Smooth muscle cell (in vitro differentiated cells): ENCODE results near the gene IMMP2L. TPM values are rescaled to one million over a fixed set of nuclear protein-coding genes. Genes with fewer than 3 reads are reported as not detected.

Source experiments
- DNase-seq: peaks from one replicate; lab custom pipeline; 2025; ENCODE audit not compliant: unreplicated experiment; lab: John Stamatoyannopoulos, UW
- H2AFZ ChIP-seq: fragments of 200-600 bp; sonication (generic); 2 replicates; pipeline ENCODE4 v1.6.0; 2016; ENCODE audit warnings: antibody characterized with exemption, low read depth, mild to moderate bottlenecking
- H3F3A ChIP-seq: fragments of 200-600 bp; sonication (generic); 2 replicates; pipeline ENCODE4 v1.6.0; 2017; ENCODE audit warnings: antibody characterized with exemption, low read depth
- H3K27ac ChIP-seq: fragments of 200-600 bp; sonication (generic); 2 replicates; pipeline ENCODE4 v1.5.1; 2016; ENCODE audit warnings: low read depth, mild to moderate bottlenecking
- H3K27me3 ChIP-seq: fragments of 200-600 bp; sonication (generic); 2 replicates; pipeline ENCODE4 v1.6.1; 2016; ENCODE audit warnings: low read depth, mild to moderate bottlenecking
- H3K36me3 ChIP-seq: fragments of 200-600 bp; sonication (generic); 2 replicates; pipeline ENCODE4 v1.5.1; 2016; ENCODE audit warnings: low read depth
- H3K4me1 ChIP-seq: fragments of 200-600 bp; sonication (generic); 2 replicates; pipeline ENCODE4 v1.5.1; 2016; ENCODE audit warnings: low read depth
- H3K4me2 ChIP-seq: fragments of 200-600 bp; sonication (generic); 2 replicates; pipeline ENCODE4 v1.6.0; 2016; ENCODE audit warnings: mild to moderate bottlenecking
- H3K4me3 ChIP-seq: fragments of 200-600 bp; sonication (generic); 2 replicates; pipeline ENCODE4 v1.5.1; 2016; ENCODE audit warnings: mild to moderate bottlenecking
- H3K79me2 ChIP-seq: fragments of 200-600 bp; sonication (generic); 2 replicates; pipeline ENCODE4 v1.6.0; 2016; ENCODE audit warnings: low read depth, mild to moderate bottlenecking
- H3K9ac ChIP-seq: fragments of 200-600 bp; sonication (generic); 2 replicates; pipeline ENCODE4 v1.6.0; 2016; ENCODE audit warnings: low read depth
- H3K9me3 ChIP-seq: fragments of 200-600 bp; sonication (generic); replicated peaks from 2 replicates; pipeline ENCODE4 v1.5.1; 2016; ENCODE audit warnings: low read depth
- H4K20me1 ChIP-seq: fragments of 200-600 bp; sonication (generic); 2 replicates; pipeline ENCODE4 v1.6.0; 2016; ENCODE audit warnings: low read depth
- CTCF ChIP-seq: fragments of 200-600 bp; sonication (generic); IDR thresholded peaks from 2 replicates; pipeline ENCODE4 v1.5.1; 2017; ENCODE audit warnings: borderline replicate concordance, mild to moderate bottlenecking, antibody characterized with exemption; ENCODE audit not compliant: insufficient read depth, poor library complexity, severe bottlenecking
- WGBS: methylation state at CpG from one replicate; pipeline ENCODE4 v1.1.7; 2016; ENCODE audit warnings: low lambda C conversion rate; 5-methylcytosine and 5-hydroxymethylcytosine counted together
- polyA plus RNA-seq: library from polyadenylated mRNA; unstranded; fragments of >200 nt; fragmentation: Nextera tagmentation; extraction: Ambion mirVana; gene quantifications from 2 replicates; pipeline ENCODE4 v1.2.1, GENCODE V29; 2016
- total RNA-seq: library from RNA; depleted of rRNA; stranded (reverse); fragments of >200 nt; gene quantifications from 2 replicates; pipeline ENCODE4 v1.2.3, GENCODE V29; 2014

The IMMP2L gene
- total and polyA plus RNA-seq, 2 experiments from 2014 or later = 10.9 to 11.1 TPM

- no peaks in the 10 kb centered on the region for H3K36me3 ChIP-seq
- H3F3A ChIP-seq = no peaks in the 10 kb centered on the region
- no peaks in the 10 kb centered on the region for H3K4me1 ChIP-seq
- no peaks in the 10 kb centered on the region for H3K27me3 ChIP-seq
- DNase-seq = no peak
- H2AFZ ChIP-seq = no peak overlapping the region
- H3K27ac ChIP-seq = no peak overlapping the region
- H3K4me3 ChIP-seq = no peak overlapping the region
- no peak for TF ChIP-seq CTCF
- no peak overlapping the region for H3K9ac ChIP-seq
- no peaks in the 10 kb centered on the region for H3K9me3 ChIP-seq
- H3K4me2 ChIP-seq = no peak overlapping the region
- H3K79me2 ChIP-seq = no peaks in the 10 kb centered on the region
- no peaks in the 10 kb centered on the region for H4K20me1 ChIP-seq
These were observed 693.8 kb downstream of the IMMP2L start for GRCh38 chr7:110868458-110868857.

- H3K36me3 ChIP-seq = no peaks in the 10 kb centered on the region
- WGBS = 99% methylated on average over 4 of the region's 4 CpGs
- no peak overlapping the region for H3K4me2 ChIP-seq
- H3K9me3 ChIP-seq = no peaks in the 10 kb centered on the region
- H3K9ac ChIP-seq = no peak overlapping the region
- H2AFZ ChIP-seq = no peak overlapping the region
- no peaks in the 10 kb centered on the region for H3K4me1 ChIP-seq
- DNase-seq = no peak
- TF ChIP-seq CTCF = no peak
- H3K79me2 ChIP-seq = no peaks in the 10 kb centered on the region
- no peak overlapping the region for H3K4me3 ChIP-seq
- H3F3A ChIP-seq = no peaks in the 10 kb centered on the region
- no peak overlapping the region for H3K27ac ChIP-seq
- no peaks in the 10 kb centered on the region for H3K27me3 ChIP-seq
- no peaks in the 10 kb centered on the region for H4K20me1 ChIP-seq
These were observed 694.5 kb downstream of the IMMP2L start for GRCh38 chr7:110867771-110868170.

- no peak overlapping the region for H3K27ac ChIP-seq
- no peaks in the 10 kb centered on the region for H3K9me3 ChIP-seq
- no peaks in the 10 kb centered on the region for H3K27me3 ChIP-seq
- no peaks in the 10 kb centered on the region for H3K79me2 ChIP-seq
- no peaks in the 10 kb centered on the region for H4K20me1 ChIP-seq
- DNase-seq = no peak
- H3K36me3 ChIP-seq = no peaks in the 10 kb centered on the region
- H3F3A ChIP-seq = no peaks in the 10 kb centered on the region
- WGBS = 97% methylated on average over 2 of the region's 2 CpGs
- no peaks in the 10 kb centered on the region for H3K4me1 ChIP-seq
- no peak overlapping the region for H2AFZ ChIP-seq
- H3K9ac ChIP-seq = no peak overlapping the region
- no peak for TF ChIP-seq CTCF
- no peak overlapping the region for H3K4me3 ChIP-seq
- no peak overlapping the region for H3K4me2 ChIP-seq
These were observed 699.0 kb downstream of the IMMP2L start for GRCh38 chr7:110863258-110863657.

GRCh38 chr7:110861163-110861562 is 701.1 kb downstream of the IMMP2L start:
- no peaks in the 10 kb centered on the region for H3K36me3 ChIP-seq
- no peak for TF ChIP-seq CTCF
- no peak overlapping the region for H3K4me2 ChIP-seq
- H3K9me3 ChIP-seq = no peaks in the 10 kb centered on the region
- H4K20me1 ChIP-seq = no peaks in the 10 kb centered on the region
- H3K79me2 ChIP-seq = no peaks in the 10 kb centered on the region
- no peaks in the 10 kb centered on the region for H3F3A ChIP-seq
- no peaks in the 10 kb centered on the region for H3K4me1 ChIP-seq
- H3K4me3 ChIP-seq = no peak overlapping the region
- no peak overlapping the region for H3K9ac ChIP-seq
- no peak overlapping the region for H2AFZ ChIP-seq
- no peak for DNase-seq
- WGBS = 93% methylated on average over 4 of the region's 4 CpGs
- H3K27me3 ChIP-seq = no peaks in the 10 kb centered on the region
- no peak overlapping the region for H3K27ac ChIP-seq
